ENCODE results near the gene H2BW2. TPM values are rescaled to one million over a fixed set of nuclear protein-coding genes. Genes with fewer than 3 reads are reported as not detected.

H2BW2 gene
- polyA plus RNA-seq, 1 donor (not counting 4 experiments of a cell fraction or from before 2014, with no cell fraction given) = not detected

DNA sequence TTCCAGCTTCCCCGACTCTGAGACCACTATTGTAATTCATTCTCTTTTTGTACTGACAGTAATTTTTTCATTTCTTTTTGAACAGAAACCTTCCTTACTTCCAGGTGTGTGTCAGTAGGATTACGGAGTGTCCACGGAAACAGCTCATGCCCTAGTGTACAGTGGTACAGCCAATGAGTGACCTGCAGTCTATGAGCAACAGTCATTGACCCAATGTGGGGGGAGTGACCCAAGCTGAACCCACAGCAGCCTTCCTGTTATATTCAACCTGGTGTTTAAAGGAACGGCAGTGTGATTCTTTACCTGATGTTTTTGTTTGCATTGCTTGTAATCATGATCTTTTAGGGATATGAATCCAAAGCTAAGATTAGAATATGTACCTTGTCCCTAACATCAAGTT, 1.2 kb downstream of the H2BW2 start:
- no peak overlapping the region for H2AFZ ChIP-seq (ENCODE audit: control insufficient read depth, low read length)
- FAIRE-seq = no peak
- no peak overlapping the region for H3K9ac ChIP-seq (ENCODE audit: control insufficient read depth, extremely low read depth, insufficient read depth, low read length)
- no peaks in the 10 kb centered on the region for H3K9me1 ChIP-seq (ENCODE audit: control insufficient read depth, extremely low read depth, insufficient read depth, low read length)
- H3K4me3 ChIP-seq (ENCODE audit: control insufficient read depth in 2 of 3, extremely low read depth in 1 of 3, insufficient read depth in 2 of 3, low read depth in 1 of 3, low read length in 3 of 3) = no peak overlapping the region
- no peaks in the 10 kb centered on the region for H3K9me3 ChIP-seq (ENCODE audit: control insufficient read depth, low read depth, low read length)
- H3K4me2 ChIP-seq (ENCODE audit: control insufficient read depth, extremely low read depth, insufficient read depth, low read depth, low read length) = no peak overlapping the region
- H3K79me2 ChIP-seq (ENCODE audit: control insufficient read depth, insufficient read depth, low read length) = no peaks in the 10 kb centered on the region
- no peaks in the 10 kb centered on the region for H3K27me3 ChIP-seq (ENCODE audit: control insufficient read depth, extremely low read depth, insufficient read depth, low read length)
- no peaks in the 10 kb centered on the region for H3K36me3 ChIP-seq (ENCODE audit: control insufficient read depth in 2 of 2, extremely low read depth in 1 of 2, insufficient read depth in 2 of 2, low read length in 2 of 2)
- DNase-seq (ENCODE audit: low read depth, low spot score) = no peak
- H3K27ac ChIP-seq (ENCODE audit: control insufficient read depth, insufficient read depth, low read length) = no peak overlapping the region
- no peaks in the 10 kb centered on the region for H3K4me1 ChIP-seq (ENCODE audit: control insufficient read depth, extremely low read depth, insufficient read depth, low read length)
- no peaks in the 10 kb centered on the region for H4K20me1 ChIP-seq (ENCODE audit: control insufficient read depth, extremely low read depth, insufficient read depth, low read length)
- dilution Hi-C loops (cut with MboI; ENCODE audit: extremely low pct_ligation_motif_present, low sequenced_read_pairs) = no loop called here
- TF ChIP-seq, protein P1, sequence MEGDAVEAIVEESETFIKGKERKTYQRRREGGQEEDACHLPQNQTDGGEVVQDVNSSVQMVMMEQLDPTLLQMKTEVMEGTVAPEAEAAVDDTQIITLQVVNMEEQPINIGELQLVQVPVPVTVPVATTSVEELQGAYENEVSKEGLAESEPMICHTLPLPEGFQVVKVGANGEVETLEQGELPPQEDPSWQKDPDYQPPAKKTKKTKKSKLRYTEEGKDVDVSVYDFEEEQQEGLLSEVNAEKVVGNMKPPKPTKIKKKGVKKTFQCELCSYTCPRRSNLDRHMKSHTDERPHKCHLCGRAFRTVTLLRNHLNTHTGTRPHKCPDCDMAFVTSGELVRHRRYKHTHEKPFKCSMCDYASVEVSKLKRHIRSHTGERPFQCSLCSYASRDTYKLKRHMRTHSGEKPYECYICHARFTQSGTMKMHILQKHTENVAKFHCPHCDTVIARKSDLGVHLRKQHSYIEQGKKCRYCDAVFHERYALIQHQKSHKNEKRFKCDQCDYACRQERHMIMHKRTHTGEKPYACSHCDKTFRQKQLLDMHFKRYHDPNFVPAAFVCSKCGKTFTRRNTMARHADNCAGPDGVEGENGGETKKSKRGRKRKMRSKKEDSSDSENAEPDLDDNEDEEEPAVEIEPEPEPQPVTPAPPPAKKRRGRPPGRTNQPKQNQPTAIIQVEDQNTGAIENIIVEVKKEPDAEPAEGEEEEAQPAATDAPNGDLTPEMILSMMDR (optimal IDR thresholded peaks at IDR 0.05 in 1 of 3, IDR thresholded peaks at IDR 0.05 in 1 of 3, conservative IDR thresholded peaks at IDR 0.05 in 1 of 3; ENCODE audit: extremely low read depth in 1 of 3, insufficient read depth in 2 of 3, low read length in 3 of 3) = no peak
- TF ChIP-seq EZH2 (IDR thresholded peaks at IDR 0.05; ENCODE audit: low read length) = no peak

DNA sequence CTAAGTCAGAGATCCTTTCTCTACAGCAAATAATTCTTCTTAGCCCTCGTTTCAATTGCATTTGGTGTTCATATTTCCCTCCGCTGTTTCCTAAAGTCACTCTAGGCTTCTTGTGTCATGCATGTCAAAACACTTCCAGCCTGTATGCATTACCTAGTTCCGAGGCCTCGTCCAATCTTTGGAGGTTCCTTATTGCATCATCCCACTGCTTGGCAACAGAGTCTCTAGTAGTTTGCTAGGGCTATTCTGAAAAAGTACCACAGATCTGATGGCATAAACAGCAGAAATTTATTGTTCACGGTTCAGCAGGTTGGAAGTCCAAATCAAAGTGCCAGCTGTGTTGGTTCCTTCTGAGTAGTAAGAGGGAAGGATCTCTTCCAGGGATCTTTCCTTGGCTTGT, 5.9 kb downstream of the H2BW2 start:
- no peak overlapping the region for H3K9ac ChIP-seq (ENCODE audit: control insufficient read depth, extremely low read depth, insufficient read depth, low read length)
- no peak for TF ChIP-seq EZH2 (IDR thresholded peaks at IDR 0.05; ENCODE audit: low read length)
- TF ChIP-seq, protein P1 (optimal IDR thresholded peaks at IDR 0.05 in 1 of 3, IDR thresholded peaks at IDR 0.05 in 1 of 3, conservative IDR thresholded peaks at IDR 0.05 in 1 of 3; ENCODE audit: extremely low read depth in 1 of 3, insufficient read depth in 2 of 3, low read length in 3 of 3) = no peak

More for the DNA sequence above, 5.9 kb downstream of the H2BW2 start:
- Histone ChIP-seq H3K9me1 (ENCODE audit: control insufficient read depth, extremely low read depth, insufficient read depth, low read length) (no peaks in the 10 kb centered on the region), H2AFZ (ENCODE audit: control insufficient read depth, low read length) (no peak overlapping the region), H3K27ac (ENCODE audit: control insufficient read depth, insufficient read depth, low read length) (no peak overlapping the region), H3K79me2 (ENCODE audit: control insufficient read depth, insufficient read depth, low read length) (no peaks in the 10 kb centered on the region), H3K4me1 (ENCODE audit: control insufficient read depth, extremely low read depth, insufficient read depth, low read length) (no peaks in the 10 kb centered on the region), H3K4me3 (ENCODE audit: control insufficient read depth in 2 of 3, extremely low read depth in 1 of 3, insufficient read depth in 2 of 3, low read depth in 1 of 3, low read length in 3 of 3) (no peak overlapping the region), H3K9me3 (ENCODE audit: control insufficient read depth, low read depth, low read length) (no peaks in the 10 kb centered on the region), H3K27me3 (ENCODE audit: control insufficient read depth, extremely low read depth, insufficient read depth, low read length) (no peaks in the 10 kb centered on the region), H4K20me1 (ENCODE audit: control insufficient read depth, extremely low read depth, insufficient read depth, low read length) (no peaks in the 10 kb centered on the region), H3K4me2 (ENCODE audit: control insufficient read depth, extremely low read depth, insufficient read depth, low read depth, low read length) (no peak overlapping the region), H3K36me3 (ENCODE audit: control insufficient read depth in 2 of 2, extremely low read depth in 1 of 2, insufficient read depth in 2 of 2, low read length in 2 of 2) (no peaks in the 10 kb centered on the region)
- dilution Hi-C loops (cut with MboI; ENCODE audit: extremely low pct_ligation_motif_present, low sequenced_read_pairs) = no loop called here
- no peak for FAIRE-seq
- no peak for DNase-seq (ENCODE audit: low read depth, low spot score)

Data from keratinocyte (primary cell).